IMR-90 (cell line): ENCODE data around the gene SLC4A3. TPM values are rescaled to one million over a fixed set of nuclear protein-coding genes. Genes with fewer than 3 reads are reported as not detected.

Experiments used
- ATAC-seq: fragments of 200-7000 bp; cut with Tn5 transposase; 2 replicates; pipeline ENCODE4 v1.9.1; 2020; ENCODE audit warnings: low read depth, mild to moderate bottlenecking, moderate library complexity
- BruUV-seq: library from RNA; stranded (reverse); fragments of 400-500 nt; replicated peaks from 2 replicates; lab custom pipeline; 2021; lab: Mats Ljungman, UMichigan
- CTCF ChIA-PET: fragments of 300-600 bp; formaldehyde crosslinking; extraction: SDS; loops from one replicate; lab custom pipeline; 2021; ENCODE audit warnings: antibody characterized with exemption; lab: Yijun Ruan, JAX
- POLR2A ChIA-PET: fragments of 300-600 bp; sonication (Branson Sonifier 250); formaldehyde crosslinking; loops from one replicate; lab custom pipeline; 2022; ENCODE audit warnings: antibody characterized with exemption; ENCODE audit not compliant: unreplicated experiment; lab: Charles Lee
- DNase-seq: peaks from one replicate; pipeline ENCODE4 v3.0.0; 2013
- H2AFZ ChIP-seq: replicated peaks from 2 replicates; pipeline ENCODE3; 2013; ENCODE audit warnings: low read length, mild to moderate bottlenecking; ENCODE audit not compliant: poor library complexity
- H2AK5ac ChIP-seq: 2 replicates; pipeline ENCODE4 v1.6.1; 2013; ENCODE audit warnings: low read depth, low read length, inconsistent platforms
- H2AK9ac ChIP-seq: replicated peaks from 2 replicates; pipeline ENCODE3; 2013; ENCODE audit warnings: mild to moderate bottlenecking, low read depth, low read length, moderate library complexity; ENCODE audit not compliant: poor library complexity
- H2BK120ac ChIP-seq: 2 replicates; pipeline ENCODE4 v1.6.1; 2013; ENCODE audit warnings: low read depth, low read length, inconsistent platforms
- H2BK15ac ChIP-seq: 3 replicates; pipeline ENCODE4 v1.6.1; 2013; ENCODE audit warnings: low read depth, low read length, inconsistent platforms
- H2BK20ac ChIP-seq: 2 replicates; pipeline ENCODE4 v1.6.1; 2013; ENCODE audit warnings: low read depth, mild to moderate bottlenecking, inconsistent platforms, low read length, moderate library complexity
- H2BK5ac ChIP-seq: 2 replicates; pipeline ENCODE4 v1.6.1; 2013; ENCODE audit warnings: mild to moderate bottlenecking, low read depth, low read length, inconsistent platforms; ENCODE audit not compliant: poor library complexity, severe bottlenecking
- H3K14ac ChIP-seq: replicated peaks from 2 replicates; pipeline ENCODE4 v1.6.1; 2013; ENCODE audit warnings: low read depth, low read length, inconsistent platforms
- H3K18ac ChIP-seq: 2 replicates; pipeline ENCODE4 v1.6.1; 2013; ENCODE audit warnings: low read depth, low read length, control low read depth
- H3K23ac ChIP-seq: 2 replicates; pipeline ENCODE4 v1.6.1; 2013; ENCODE audit warnings: low read depth, low read length, inconsistent platforms
- H3K27ac ChIP-seq: 2 replicates; pipeline ENCODE4 v1.5.1; 2013; ENCODE audit warnings: mild to moderate bottlenecking, control low read depth, low read length; ENCODE audit not compliant: insufficient read depth
- H3K27me3 ChIP-seq: 2 replicates; pipeline ENCODE4 v1.6.1; 2013; ENCODE audit warnings: low read length; ENCODE audit not compliant: control insufficient read depth, insufficient read depth
- H3K36me3 ChIP-seq: 2 replicates; pipeline ENCODE4 v1.6.1; 2013; ENCODE audit warnings: low read length, mixed read lengths; ENCODE audit not compliant: control insufficient read depth, insufficient read depth
- H3K4ac ChIP-seq: 2 replicates; pipeline ENCODE4 v1.6.1; 2013; ENCODE audit warnings: low read depth, low read length, inconsistent platforms
- H3K4me1 ChIP-seq: 2 replicates; pipeline ENCODE4 v1.6.1; 2013; ENCODE audit warnings: low read length, mixed read lengths; ENCODE audit not compliant: control insufficient read depth, insufficient read depth
- H3K4me2 ChIP-seq: 2 replicates; pipeline ENCODE4 v1.6.1; 2013; ENCODE audit warnings: low read depth, mild to moderate bottlenecking, control low read depth, low read length, moderate library complexity
- H3K4me3 ChIP-seq: 2 replicates; pipeline ENCODE4 v1.5.1; 2013; ENCODE audit warnings: low read depth, mild to moderate bottlenecking, control low read depth, low read length, moderate library complexity; ENCODE audit not compliant: insufficient read depth
- H3K56ac ChIP-seq: 2 replicates; pipeline ENCODE4 v1.6.1; 2013; ENCODE audit warnings: low read length, inconsistent platforms; ENCODE audit not compliant: insufficient read depth; ENCODE audit errors: extremely low read depth
- H3K79me1 ChIP-seq, 2 experiments: 2 replicates each; pipeline ENCODE4 v1.6.1; 2013; ENCODE audit warnings: low read length in 2 of 2, inconsistent platforms in 1 of 2, low read depth in 1 of 2
- H3K9ac ChIP-seq: 2 replicates; pipeline ENCODE4 v1.6.1; 2013; ENCODE audit warnings: low read depth, low read length, control low read depth
- H3K9me1 ChIP-seq: 2 replicates; pipeline ENCODE4 v1.6.1; 2013; ENCODE audit warnings: low read length, inconsistent platforms; ENCODE audit not compliant: insufficient read depth
- H3K9me3 ChIP-seq: 2 replicates; pipeline ENCODE4 v1.6.1; 2013; ENCODE audit warnings: low read length; ENCODE audit not compliant: control insufficient read depth, insufficient read depth
- H4K20me1 ChIP-seq: 2 replicates; pipeline ENCODE4 v1.6.1; 2013; ENCODE audit warnings: low read length, inconsistent platforms; ENCODE audit not compliant: insufficient read depth
- H4K5ac ChIP-seq: 2 replicates; pipeline ENCODE4 v1.6.1; 2013; ENCODE audit warnings: mild to moderate bottlenecking, low read depth, low read length, control low read depth
- H4K8ac ChIP-seq, 2 experiments: 2 replicates each; pipeline ENCODE4 v1.6.1; 2013; ENCODE audit warnings: low read depth in 2 of 2, low read length in 2 of 2, control low read depth in 1 of 2, inconsistent platforms in 1 of 2
- H4K91ac ChIP-seq: 2 replicates; pipeline ENCODE4 v1.6.1; 2013; ENCODE audit warnings: low read depth, low read length, inconsistent platforms; ENCODE audit not compliant: insufficient read depth
- BHLHE40 ChIP-seq: fragments of 150-350 bp; IDR thresholded peaks from 2 replicates; pipeline ENCODE4 v1.6.1; 2016; ENCODE audit warnings: mild to moderate bottlenecking, low read depth, low read length
- CEBPB ChIP-seq: IDR thresholded peaks from 2 replicates; pipeline ENCODE4 v1.6.1; 2012; ENCODE audit warnings: low read depth, low read length, improper control_type of control experiment
- CHD1 ChIP-seq: IDR thresholded peaks from 2 replicates; pipeline ENCODE4 v1.6.1; 2012; ENCODE audit warnings: low read depth, low read length, improper control_type of control experiment
- CTCF ChIP-seq: conservative IDR thresholded peaks from 2 replicates; pipeline ENCODE4 v1.5.1; 2012; ENCODE audit warnings: mild to moderate bottlenecking, low read depth, low read length, improper control_type of control experiment
- ELK1 ChIP-seq: fragments of 150-350 bp; IDR thresholded peaks from 2 replicates; pipeline ENCODE4 v1.6.1; 2016; ENCODE audit warnings: low read depth, mild to moderate bottlenecking, low read length, moderate library complexity, borderline replicate concordance
- FOS ChIP-seq: fragments of 150-350 bp; IDR thresholded peaks from 2 replicates; pipeline ENCODE4 v1.6.1; 2016; ENCODE audit warnings: low read depth, low read length
- MAZ ChIP-seq: IDR thresholded peaks from 2 replicates; pipeline ENCODE4 v1.6.1; 2012; ENCODE audit warnings: low read depth, mild to moderate bottlenecking, low read length, improper control_type of control experiment, moderate library complexity, borderline replicate concordance
- POLR2A ChIP-seq: IDR thresholded peaks from 2 replicates; pipeline ENCODE4 v1.6.1; 2012; ENCODE audit warnings: mild to moderate bottlenecking, low read depth, low read length
- RAD21 ChIP-seq: IDR thresholded peaks from 2 replicates; pipeline ENCODE4 v1.6.1; 2012; ENCODE audit warnings: low read length, improper control_type of control experiment
- RCOR1 ChIP-seq: IDR thresholded peaks from 2 replicates; pipeline ENCODE4 v1.6.1; 2012; ENCODE audit warnings: mild to moderate bottlenecking, low read length, improper control_type of control experiment; ENCODE audit not compliant: insufficient replicate concordance
- RFX5 ChIP-seq: IDR thresholded peaks from 2 replicates; pipeline ENCODE4 v1.8.0; 2012; ENCODE audit warnings: low read depth, mild to moderate bottlenecking, low read length, moderate library complexity
- SMC3 ChIP-seq: fragments of 150-350 bp; IDR thresholded peaks from 2 replicates; pipeline ENCODE4 v1.6.1; 2016; ENCODE audit warnings: low read depth, mild to moderate bottlenecking, antibody characterized with exemption, low read length, moderate library complexity
- USF2 ChIP-seq: fragments of 150-350 bp; IDR thresholded peaks from 2 replicates; pipeline ENCODE4 v1.6.1; 2017; ENCODE audit warnings: mild to moderate bottlenecking, antibody characterized with exemption, low read length, low read depth
- WGBS, 2 experiments: methylation state at CpG; one replicate each; pipeline versions ENCODE4 v1.1.5 to v1.1.7; 2013; ENCODE audit warnings: missing lambda C conversion rate in 2 of 2; ENCODE audit not compliant: insufficient read length in 1 of 2; ENCODE audit errors: extremely low coverage in 2 of 2; 5-methylcytosine and 5-hydroxymethylcytosine counted together
- dilution Hi-C: fragments of 300-500 bp; cut with HindIII; formaldehyde crosslinking; loops from one replicate; pipeline ENCODE4 v1.14.3; 2018; ENCODE audit warnings: low sequenced_read_pairs; ENCODE audit not compliant: unreplicated experiment
- in situ Hi-C: fragments of 300-500 bp; cut with MboI; formaldehyde crosslinking; loops from 3 replicates; pipeline ENCODE4 v1.14.3; 2019; ENCODE audit warnings: low sequenced_read_pairs, inconsistent platforms, mixed read lengths
- intact Hi-C: fragments of 100-400 bp; cut with micrococcal nuclease; formaldehyde crosslinking; loops from 2 replicates; pipeline ENCODE4 v1.10.0; 2022
- polyA plus RNA-seq, 3 experiments: library from polyadenylated mRNA; depleted of rRNA; stranded (reverse); fragments of >200 nt; gene quantifications; 2 replicates each; pipeline ENCODE4 v1.2.3, GENCODE V29; 2012; ENCODE audit warnings: low replicate concordance in 1 of 3
- total RNA-seq: library from RNA; depleted of rRNA; stranded (reverse); fragments of >200 nt; gene quantifications from 2 replicates; pipeline ENCODE4 v1.2.3, GENCODE V29; 2012

Gene SLC4A3
- total and polyA plus RNA-seq, 2 of the 4 experiments (the other 2 are of a cell fraction): 0.90 to 6.1 TPM

- WGBS, 2 experiments: no CpG with 5 or more reads among the region's 8 CpGs
- Histone ChIP-seq H2AFZ (peak overlapping the region; percentile 14), H2BK120ac (no peak overlapping the region), H3K4me2 (no peak overlapping the region), H3K9me3 (no peaks in the 10 kb centered on the region), H3K4me1 (peaks cover 12% of the 10 kb centered on the region), H3K56ac (no peak overlapping the region), H2BK20ac (no peak overlapping the region), H3K9me1 (peaks cover 11% of the 10 kb centered on the region), H2AK9ac (no peak overlapping the region), H3K4ac (no peak overlapping the region), H4K5ac (no peak overlapping the region), H3K4me3 (no peak overlapping the region), H3K27ac (no peak overlapping the region), H3K27me3 (no peaks in the 10 kb centered on the region), H2BK15ac (no peak overlapping the region), H3K79me1 (no peaks in the 10 kb centered on the region), H2BK5ac (no peak overlapping the region), H3K18ac (no peak overlapping the region), H3K9ac (no peak overlapping the region), H3K14ac (no peak overlapping the region), H4K91ac (no peak overlapping the region), H3K36me3 (no peaks in the 10 kb centered on the region; the same call in 1 of the 2 replicates), H3K23ac (no peak overlapping the region), H4K8ac (no peak overlapping the region), H2AK5ac (no peak overlapping the region), H4K20me1 (no peaks in the 10 kb centered on the region)
- BruUV-seq: no TSS peak
- in situ Hi-C loops: no loop called here
- dilution Hi-C loops: no loop called here
- POLR2A ChIA-PET: no interaction called here
- no peak for ATAC-seq
- CTCF ChIA-PET: interaction anchor here (0.9 to 1.2 kb wide), 4 partner anchors 22 to 100 kb away, joined by 4 to 5 read pairs (median 4); no protein-coding TSS in a partner anchor
- no peak for DNase-seq
- intact Hi-C loops: loop anchor here (1.0 to 5.0 kb wide), 5 partner anchors 47 to 1930 kb away; partner anchors contain the start of genes EPHA4 and OBSL1
- TF ChIP-seq FOS: no peak
- TF ChIP-seq SMC3: no peak
- TF ChIP-seq CHD1: no peak
- TF ChIP-seq CEBPB: no peak
- no peak for TF ChIP-seq RAD21
- no peak for TF ChIP-seq ELK1
- no peak for TF ChIP-seq USF2
- TF ChIP-seq RCOR1: no peak
- no peak for TF ChIP-seq POLR2A
- TF ChIP-seq BHLHE40: no peak
- TF ChIP-seq CTCF: no peak
- TF ChIP-seq RFX5: no peak
- no peak for TF ChIP-seq MAZ
Measured at GRCh38 chr2:219642069-219642454, 14.6 kb downstream of the SLC4A3 start.
